Astrocyte of the cerebellum (primary cell): ENCODE measurements around the gene MSMP.
A peak's percentile ranks its signal among the peaks of the same experiment; 100 is the strongest.

ENCODE experiments used
- DNase-seq: peaks from one replicate; pipeline ENCODE4 v3.0.0-alpha.2; 2011; ENCODE audit warnings: low read depth
- H3K4me3 ChIP-seq: 2 replicates; pipeline ENCODE4 v1.5.1; 2011; ENCODE audit warnings: mild to moderate bottlenecking, low read depth, low read length, moderate library complexity
- in situ Hi-C: cut with HindIII; loops from 2 replicates; pipeline ENCODE4 v1.10.0; 2017; ENCODE audit warnings: low sequenced_read_pairs
- TF ChIP-seq, protein P1 (sequence below): IDR thresholded peaks from 2 replicates; pipeline ENCODE4 v1.5.1; 2012; ENCODE audit warnings: low read length, low read depth, moderate library complexity, mild to moderate bottlenecking; ENCODE audit errors: missing control alignments

The MSMP gene

DNA sequence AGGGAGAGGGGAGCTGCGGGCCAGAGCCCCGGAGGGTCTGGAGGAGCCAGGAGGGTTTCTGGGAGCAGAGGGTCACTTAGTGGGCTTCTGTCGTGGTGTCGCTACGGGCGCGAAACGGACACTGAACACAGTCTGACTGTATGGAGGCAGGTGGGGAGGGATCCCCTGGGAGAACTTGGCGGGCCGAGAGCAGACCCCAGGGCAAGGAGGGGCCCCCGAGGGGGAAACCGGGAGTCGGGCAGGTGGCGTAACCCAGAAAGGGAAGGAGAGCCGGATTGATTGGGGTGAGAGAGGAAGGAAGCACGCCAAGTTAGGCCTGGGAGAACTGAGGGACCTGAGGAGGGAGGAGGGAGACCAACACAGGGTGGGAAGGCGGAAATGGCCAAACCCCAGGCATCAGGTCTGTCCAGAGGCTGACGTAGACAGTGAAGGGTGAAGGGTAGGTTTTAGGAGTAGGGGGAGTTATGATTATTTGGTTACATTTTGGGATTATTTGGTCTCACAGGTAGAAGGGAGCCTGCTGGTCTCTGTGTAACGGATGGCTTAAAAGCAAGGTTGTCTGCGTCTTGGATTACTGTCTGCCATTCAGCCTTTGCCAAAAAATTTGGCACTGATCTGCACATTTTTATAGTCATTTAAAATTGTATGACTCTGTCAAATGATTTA, 3.3 kb upstream of the MSMP start:
- in situ Hi-C loops: loop anchor here (25.0 kb wide), 1 partner anchor 130 kb away; no protein-coding TSS in a partner anchor

DNA sequence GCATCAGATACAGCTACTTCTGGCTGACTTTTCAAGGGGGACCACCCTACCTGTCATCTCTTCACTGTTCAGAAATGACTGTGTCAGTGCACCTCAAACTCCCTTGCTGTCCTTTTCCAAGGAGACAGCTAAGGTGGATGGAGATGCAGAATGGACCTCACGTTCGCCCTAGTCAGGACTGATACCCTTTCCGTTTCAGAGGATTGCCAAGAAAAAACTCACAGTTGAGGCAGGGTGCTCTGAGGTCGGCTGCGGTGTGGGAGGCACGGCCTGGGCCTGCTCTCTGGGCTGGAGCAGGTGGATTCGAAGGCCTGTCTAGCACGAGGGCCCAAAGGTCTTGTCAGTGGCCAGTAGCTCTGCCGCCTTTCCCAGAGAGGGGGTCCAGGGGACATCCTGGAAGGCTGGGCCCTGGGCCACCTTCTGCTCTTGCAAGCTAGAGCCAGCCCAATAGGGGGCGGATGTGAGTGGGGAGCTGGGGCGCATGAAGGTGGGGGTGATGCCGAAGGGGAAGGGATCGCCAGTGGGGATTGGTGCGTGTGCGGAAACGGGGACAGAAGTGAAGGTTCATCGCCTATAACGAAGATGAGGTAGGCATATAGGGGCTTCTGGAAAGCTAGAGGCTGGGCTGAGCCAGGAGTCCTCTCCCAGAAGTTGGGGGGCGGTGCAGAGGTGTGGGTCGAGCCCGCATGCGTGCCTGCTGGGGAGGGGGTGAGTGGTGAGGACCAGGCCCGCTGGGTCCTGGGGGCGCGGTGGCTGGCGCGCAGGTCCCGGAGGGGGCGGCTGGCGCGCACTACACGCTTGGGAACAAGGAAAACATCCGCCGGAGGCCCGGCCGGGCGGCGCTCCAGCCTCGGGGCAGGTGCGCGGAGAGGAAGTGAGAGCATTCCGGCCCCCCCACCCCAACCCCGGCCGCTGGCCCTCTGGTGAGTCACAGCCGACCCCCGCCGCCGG, 2.5 kb upstream of the MSMP start:
- no peak for DNase-seq
- H3K4me3 ChIP-seq: peak overlapping the region; percentile 40
- TF ChIP-seq, protein P1, sequence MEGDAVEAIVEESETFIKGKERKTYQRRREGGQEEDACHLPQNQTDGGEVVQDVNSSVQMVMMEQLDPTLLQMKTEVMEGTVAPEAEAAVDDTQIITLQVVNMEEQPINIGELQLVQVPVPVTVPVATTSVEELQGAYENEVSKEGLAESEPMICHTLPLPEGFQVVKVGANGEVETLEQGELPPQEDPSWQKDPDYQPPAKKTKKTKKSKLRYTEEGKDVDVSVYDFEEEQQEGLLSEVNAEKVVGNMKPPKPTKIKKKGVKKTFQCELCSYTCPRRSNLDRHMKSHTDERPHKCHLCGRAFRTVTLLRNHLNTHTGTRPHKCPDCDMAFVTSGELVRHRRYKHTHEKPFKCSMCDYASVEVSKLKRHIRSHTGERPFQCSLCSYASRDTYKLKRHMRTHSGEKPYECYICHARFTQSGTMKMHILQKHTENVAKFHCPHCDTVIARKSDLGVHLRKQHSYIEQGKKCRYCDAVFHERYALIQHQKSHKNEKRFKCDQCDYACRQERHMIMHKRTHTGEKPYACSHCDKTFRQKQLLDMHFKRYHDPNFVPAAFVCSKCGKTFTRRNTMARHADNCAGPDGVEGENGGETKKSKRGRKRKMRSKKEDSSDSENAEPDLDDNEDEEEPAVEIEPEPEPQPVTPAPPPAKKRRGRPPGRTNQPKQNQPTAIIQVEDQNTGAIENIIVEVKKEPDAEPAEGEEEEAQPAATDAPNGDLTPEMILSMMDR: peak; percentile 58
- in situ Hi-C loops: loop anchor here (25.0 kb wide), 1 partner anchor 131 kb away; no protein-coding TSS in a partner anchor

More for the DNA sequence above, 3.3 kb upstream of the MSMP start:
- H3K4me3 ChIP-seq: peak overlapping the region; percentile 40
- TF ChIP-seq, protein P1: no peak
- DNase-seq: no peak

DNA sequence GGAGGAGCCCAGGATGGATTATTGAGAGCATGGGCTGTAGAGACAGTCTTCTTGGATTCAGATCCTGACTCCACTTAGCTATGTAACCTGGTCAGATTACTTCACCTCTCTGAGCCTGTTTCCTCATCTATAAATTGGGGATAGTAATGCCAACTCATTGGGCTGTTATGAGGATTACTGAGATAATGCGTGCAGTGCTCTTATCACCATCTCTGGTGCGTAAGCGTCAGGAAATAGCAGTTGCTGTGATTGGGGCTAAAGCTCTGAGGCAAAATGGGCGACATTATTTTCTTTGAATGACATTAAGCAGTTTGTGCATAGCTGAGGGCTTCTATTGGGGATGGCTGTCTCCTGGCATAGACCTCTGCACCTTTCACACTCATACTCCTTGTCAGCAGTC, 995 bp upstream of the MSMP start:
- DNase-seq: no peak
- H3K4me3 ChIP-seq: no peak overlapping the region
- in situ Hi-C loops: loop anchor here (25.0 kb wide), 1 partner anchor 132 kb away; no protein-coding TSS in a partner anchor

DNA sequence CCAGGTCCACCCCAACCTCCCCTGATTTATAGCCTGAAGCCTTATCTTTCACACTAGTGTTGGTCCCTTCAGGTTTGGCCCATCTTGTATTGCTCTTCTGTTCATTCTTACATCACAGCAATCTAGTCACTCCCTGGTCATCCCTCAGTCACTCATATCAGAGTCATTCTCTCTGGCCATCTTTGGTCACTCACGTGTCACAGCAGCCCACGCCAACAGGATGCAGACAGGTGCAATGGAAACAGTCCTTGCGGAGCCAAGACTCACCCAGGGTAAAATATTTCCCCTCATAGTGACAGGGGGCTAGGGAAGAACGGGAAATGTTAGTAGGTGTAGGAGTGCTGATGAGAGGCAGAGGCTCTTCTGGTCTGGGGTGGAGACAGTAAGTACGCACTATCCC, 610 bp downstream of the MSMP start:
- TF ChIP-seq, protein P1: no peak
- DNase-seq: no peak
- H3K4me3 ChIP-seq: no peak overlapping the region
- in situ Hi-C loops: loop anchor here (25.0 kb wide), 1 partner anchor 134 kb away; no protein-coding TSS in a partner anchor

More for the DNA sequence above, 995 bp upstream of the MSMP start:
- TF ChIP-seq, protein P1: no peak

DNA sequence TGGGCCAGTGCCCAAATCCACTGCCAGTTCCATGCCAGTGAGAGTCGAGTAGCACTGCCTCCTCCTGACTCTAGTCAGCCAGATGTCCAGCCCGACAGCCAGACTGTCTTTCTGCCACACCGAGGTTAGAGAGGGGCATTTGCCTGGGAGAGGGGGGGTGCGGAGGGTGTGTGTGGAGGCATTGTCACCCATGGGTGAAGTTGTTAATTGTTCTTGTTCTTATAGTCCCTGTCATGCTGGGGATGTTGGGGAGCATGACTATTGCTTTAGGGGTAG, 3.9 kb downstream of the MSMP start:
- no peak for DNase-seq
- in situ Hi-C loops: loop anchor here (25.0 kb wide), 1 partner anchor 137 kb away; no protein-coding TSS in a partner anchor
- H3K4me3 ChIP-seq: peak overlapping the region; percentile 86
- TF ChIP-seq, protein P1: no peak

DNA sequence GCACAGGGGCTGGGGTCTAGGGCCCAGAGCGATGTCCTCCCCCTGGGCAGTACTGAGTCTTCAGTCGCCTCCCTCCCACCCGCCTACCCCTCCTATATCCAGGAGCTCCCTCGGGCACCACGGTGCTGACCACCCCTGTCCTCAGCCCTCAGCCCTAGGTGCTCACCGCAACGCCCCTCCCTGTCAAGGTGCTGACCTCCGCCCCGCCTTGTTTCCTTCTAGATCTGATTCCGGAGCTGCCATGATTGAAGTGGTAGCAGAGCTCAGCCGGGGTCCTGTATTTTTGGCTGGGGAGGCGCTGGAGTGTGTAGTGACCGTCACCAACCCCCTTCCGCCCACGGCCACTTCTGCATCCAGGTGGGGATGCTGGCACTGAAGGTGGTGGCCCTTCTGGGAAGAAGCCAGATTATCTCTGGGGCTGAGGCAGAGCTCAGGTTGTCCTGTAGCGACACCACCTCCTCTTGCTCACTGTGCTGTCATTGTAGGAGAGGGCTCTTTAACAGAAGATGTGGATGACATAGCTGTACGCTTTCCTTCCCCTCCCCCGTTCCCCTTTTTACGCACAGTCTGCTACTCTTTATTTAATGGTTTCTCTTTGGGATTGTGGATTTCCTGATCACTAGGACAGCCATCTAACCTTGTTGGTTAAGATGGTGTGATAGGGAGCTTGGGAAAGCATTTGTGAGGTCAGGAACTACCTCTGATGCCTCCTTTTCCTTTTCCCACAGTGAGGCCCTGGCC, 4.4 kb downstream of the MSMP start:
- DNase-seq: no peak
- peak overlapping the region; percentile 86 for H3K4me3 ChIP-seq
- in situ Hi-C loops: loop anchor here (5.0 to 25.0 kb wide), 2 partner anchors 63 to 138 kb away; partner anchors contain the start of gene SPAG8
- TF ChIP-seq, protein P1: no peak
